NOMO-1 treated with DMSO at 0.1 percent for 48 hours (cell line): ENCODE data around the gene SLC1A4.

Source experiments
- DNase-seq: peaks from one replicate; lab custom pipeline; 2025; ENCODE audit not compliant: unreplicated experiment; lab: John Stamatoyannopoulos, UW

SLC1A4 gene

GRCh38 chr2:64989126-64989981 lies at the start of gene SLC1A4:
Gene SLC1A4, plus strand, starts transcription at chr2:64989399. Its CDS starts 245 bp downstream, at chr2:64989644.
- peak; percentile 88 for DNase-seq

GRCh38 chr2:64941143-64941542 lies 48.1 kb upstream of the SLC1A4 start:
- no peak for DNase-seq

GRCh38 chr2:64941801-64942200 lies 47.4 kb upstream of the SLC1A4 start:
- peak; percentile 39 for DNase-seq

- no peak for DNase-seq
Observed at GRCh38 chr2:64942693-64943092, 46.5 kb upstream of the SLC1A4 start.

- peak; percentile 8 for DNase-seq
Observed at GRCh38 chr2:64943387-64944150, 45.6 kb upstream of the SLC1A4 start.

- DNase-seq, result no peak
Observed at GRCh38 chr2:64944484-64944883, 44.7 kb upstream of the SLC1A4 start.

- DNase-seq, result peak; percentile 93
Observed at GRCh38 chr2:64945973-64946768, 43.0 kb upstream of the SLC1A4 start.

- no peak for DNase-seq
Observed at GRCh38 chr2:64946769-64947247, 42.4 kb upstream of the SLC1A4 start.

- DNase-seq, result no peak
Observed at GRCh38 chr2:64947885-64948284, 41.3 kb upstream of the SLC1A4 start.

GRCh38 chr2:64950226-64951160 lies 38.7 kb upstream of the SLC1A4 start:
- no peak for DNase-seq

GRCh38 chr2:64951306-64951953 lies 37.8 kb upstream of the SLC1A4 start:
- no peak for DNase-seq

- no peak for DNase-seq
Observed at GRCh38 chr2:64952096-64952495, 37.1 kb upstream of the SLC1A4 start.

GRCh38 chr2:64952511-64953482 lies 36.4 kb upstream of the SLC1A4 start:
- no peak for DNase-seq

- DNase-seq, result no peak
Observed at GRCh38 chr2:64955467-64955866, 33.7 kb upstream of the SLC1A4 start.

- no peak for DNase-seq
Observed at GRCh38 chr2:64957109-64957903, 31.9 kb upstream of the SLC1A4 start.

GRCh38 chr2:64958556-64958955 lies 30.6 kb upstream of the SLC1A4 start:
- DNase-seq, result no peak

GRCh38 chr2:64960819-64961218 lies 28.4 kb upstream of the SLC1A4 start:
- DNase-seq, result no peak

GRCh38 chr2:64963138-64963537 lies 26.1 kb upstream of the SLC1A4 start:
- peak; percentile 36 for DNase-seq
